HCT116 (cell line): ENCODE results near the gene NFIA.

Experiments used
- CTCF ChIP-seq, 3 experiments: fragments of 200-600 bp in 1 of 3; sonication (generic) in 1 of 3; IDR thresholded peaks in 2 of 3; conservative IDR thresholded peaks in 1 of 3; 2 replicates each; pipeline ENCODE4 v1.5.1; 2012 to 2017; ENCODE audit warnings: low read depth in 2 of 3, low read length in 2 of 3, antibody characterized with exemption in 1 of 3, borderline replicate concordance in 1 of 3, control low read depth in 1 of 3, mild to moderate bottlenecking in 1 of 3, mixed read lengths in 1 of 3, mixed run types in 1 of 3, moderate library complexity in 1 of 3; ENCODE audit not compliant: insufficient read depth in 1 of 3
- EGR1 ChIP-seq: IDR thresholded peaks from 2 replicates; pipeline ENCODE4 v1.6.1; 2012; ENCODE audit warnings: low read depth
- JUND ChIP-seq: IDR thresholded peaks from 2 replicates; pipeline ENCODE4 v1.6.1; 2012
- POLR2A ChIP-seq: IDR thresholded peaks from 2 replicates; pipeline ENCODE4 v1.7.0; 2011; ENCODE audit warnings: borderline replicate concordance; ENCODE audit not compliant: insufficient read depth, insufficient read length; ENCODE audit errors: extremely low read depth
- POLR2AphosphoS5 ChIP-seq: IDR thresholded peaks from 2 replicates; pipeline ENCODE4 v1.6.1; 2011; ENCODE audit warnings: mild to moderate bottlenecking, low read depth, low read length, moderate library complexity
- RAD21 ChIP-seq: IDR thresholded peaks from 2 replicates; pipeline ENCODE4 v1.6.1; 2012; ENCODE audit warnings: low read depth, mild to moderate bottlenecking
- REST ChIP-seq: IDR thresholded peaks from 2 replicates; pipeline ENCODE4 v1.6.1; 2012; ENCODE audit warnings: low read depth
- SRF ChIP-seq: IDR thresholded peaks from 2 replicates; pipeline ENCODE4 v1.6.1; 2012; ENCODE audit warnings: low read depth
- TCF7L2 ChIP-seq: IDR thresholded peaks from 2 replicates; pipeline ENCODE4 v1.7.0; 2011; ENCODE audit warnings: borderline replicate concordance, inconsistent platforms; ENCODE audit not compliant: insufficient read depth, insufficient read length; ENCODE audit errors: extremely low read depth
- YY1 ChIP-seq: IDR thresholded peaks from 2 replicates; pipeline ENCODE4 v1.6.1; 2011; ENCODE audit warnings: low read length, low read depth, moderate library complexity, mild to moderate bottlenecking; ENCODE audit not compliant: insufficient replicate concordance; ENCODE audit errors: extremely low read depth
- ZBTB33 ChIP-seq: IDR thresholded peaks from 2 replicates; pipeline ENCODE4 v1.6.1; 2011; ENCODE audit warnings: mild to moderate bottlenecking, low read length, moderate library complexity; ENCODE audit not compliant: insufficient replicate concordance; ENCODE audit errors: extremely low read depth
- ZFX ChIP-seq: fragments of 450-650 bp; IDR thresholded peaks from 2 replicates; pipeline ENCODE4 v1.6.1; 2017

- TF ChIP-seq JUND (no peak), CTCF (IDR thresholded peaks at IDR 0.05 in 2 of 3, conservative IDR thresholded peaks at IDR 0.05 in 1 of 3; ENCODE audit: borderline replicate concordance in 1 of 3, insufficient read depth in 1 of 3, low read depth in 2 of 3, low read length in 2 of 3) (no peak), REST (no peak), SRF (no peak), POLR2AphosphoS5 (no peak), ZBTB33 (no peak), ZFX (no peak), YY1 (no peak), RAD21 (no peak), EGR1 (no peak), TCF7L2 (no peak), POLR2A (no peak)
Observed at GRCh38 chr1:61380561-61380960, 298.2 kb downstream of the NFIA start.
